ENCODE data around the gene AGFG2. TPM values are rescaled to one million over a fixed set of nuclear protein-coding genes. Genes with fewer than 3 reads are reported as not detected.
A peak's percentile ranks its signal among the peaks of the same experiment; 100 is the strongest.

Gene AGFG2
- total and polyA plus RNA-seq, 2 of the 13 experiments (the other 11 are each of a cell fraction or from before 2014, with no cell fraction given): 125 to 132 TPM

- peak; percentile 52 for TF ChIP-seq POLR2AphosphoS5 (IDR thresholded peaks at IDR 0.05; ENCODE audit: low read depth, low read length)
- no peak for TF ChIP-seq PCBP1 (IDR thresholded peaks at IDR 0.05; ENCODE audit: borderline replicate concordance, low read depth, low read length)
- no peak for TF ChIP-seq KLF11 (CRISPR knock-in tag; IDR thresholded peaks at IDR 0.05)
- TF ChIP-seq ZNF180 (CRISPR knock-in tag; IDR thresholded peaks at IDR 0.05; ENCODE audit: borderline replicate concordance, low read depth): no peak
- no peak for TF ChIP-seq ZNF567 (CRISPR knock-in tag; IDR thresholded peaks at IDR 0.05; ENCODE audit: borderline replicate concordance)
- TF ChIP-seq, protein P1, sequence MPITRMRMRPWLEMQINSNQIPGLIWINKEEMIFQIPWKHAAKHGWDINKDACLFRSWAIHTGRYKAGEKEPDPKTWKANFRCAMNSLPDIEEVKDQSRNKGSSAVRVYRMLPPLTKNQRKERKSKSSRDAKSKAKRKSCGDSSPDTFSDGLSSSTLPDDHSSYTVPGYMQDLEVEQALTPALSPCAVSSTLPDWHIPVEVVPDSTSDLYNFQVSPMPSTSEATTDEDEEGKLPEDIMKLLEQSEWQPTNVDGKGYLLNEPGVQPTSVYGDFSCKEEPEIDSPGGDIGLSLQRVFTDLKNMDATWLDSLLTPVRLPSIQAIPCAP (CRISPR knock-in tag; IDR thresholded peaks at IDR 0.05; ENCODE audit: low read depth): no peak
- TF ChIP-seq GZF1 (CRISPR knock-in tag; IDR thresholded peaks at IDR 0.05): no peak
- no peak for TF ChIP-seq ZNF775 (CRISPR knock-in tag; IDR thresholded peaks at IDR 0.05; ENCODE audit: borderline replicate concordance)
- TF ChIP-seq NR1H2 (CRISPR knock-in tag; IDR thresholded peaks at IDR 0.05; ENCODE audit: borderline replicate concordance, low read depth): no peak
- no peak for TF ChIP-seq REXO4 (CRISPR knock-in tag; IDR thresholded peaks at IDR 0.05; ENCODE audit: borderline replicate concordance)
- TF ChIP-seq MAZ (IDR thresholded peaks at IDR 0.05; ENCODE audit: borderline replicate concordance, low read depth, low read length): no peak
- no peak for TF ChIP-seq MAZ (CRISPR knock-in tag; IDR thresholded peaks at IDR 0.05; ENCODE audit: low read depth)
- no peak for TF ChIP-seq ATF7 (IDR thresholded peaks at IDR 0.05)
- no peak for TF ChIP-seq ATF7 (CRISPR knock-in tag; IDR thresholded peaks at IDR 0.05)
- TF ChIP-seq FOXK2 (IDR thresholded peaks at IDR 0.05): no peak
- TF ChIP-seq, protein P2, sequence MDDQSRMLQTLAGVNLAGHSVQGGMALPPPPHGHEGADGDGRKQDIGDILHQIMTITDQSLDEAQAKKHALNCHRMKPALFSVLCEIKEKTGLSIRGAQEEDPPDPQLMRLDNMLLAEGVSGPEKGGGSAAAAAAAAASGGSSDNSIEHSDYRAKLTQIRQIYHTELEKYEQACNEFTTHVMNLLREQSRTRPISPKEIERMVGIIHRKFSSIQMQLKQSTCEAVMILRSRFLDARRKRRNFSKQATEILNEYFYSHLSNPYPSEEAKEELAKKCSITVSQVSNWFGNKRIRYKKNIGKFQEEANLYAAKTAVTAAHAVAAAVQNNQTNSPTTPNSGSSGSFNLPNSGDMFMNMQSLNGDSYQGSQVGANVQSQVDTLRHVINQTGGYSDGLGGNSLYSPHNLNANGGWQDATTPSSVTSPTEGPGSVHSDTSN (CRISPR knock-in tag; IDR thresholded peaks at IDR 0.05; ENCODE audit: borderline replicate concordance): no peak
- no peak for TF ChIP-seq ZNF703 (CRISPR knock-in tag; IDR thresholded peaks at IDR 0.05; ENCODE audit: borderline replicate concordance)
- TF ChIP-seq SP4 (CRISPR knock-in tag; IDR thresholded peaks at IDR 0.05): no peak
- TF ChIP-seq YEATS2 (CRISPR knock-in tag; IDR thresholded peaks at IDR 0.05; ENCODE audit: borderline replicate concordance): no peak
- TF ChIP-seq ARID2 (CRISPR knock-in tag; IDR thresholded peaks at IDR 0.05; ENCODE audit: borderline replicate concordance): peak; percentile 92
- no peak for TF ChIP-seq SMAD9 (CRISPR knock-in tag; IDR thresholded peaks at IDR 0.05)
- no peak for TF ChIP-seq ZNF205 (CRISPR knock-in tag; IDR thresholded peaks at IDR 0.05)
- TF ChIP-seq CREB1 (IDR thresholded peaks at IDR 0.05): no peak
- no peak for TF ChIP-seq CREB1 (CRISPR knock-in tag; IDR thresholded peaks at IDR 0.05)
- no peak for TF ChIP-seq ZNF138 (CRISPR knock-in tag; IDR thresholded peaks at IDR 0.05; ENCODE audit: low read depth)
- TF ChIP-seq PHF5A (CRISPR knock-in tag; IDR thresholded peaks at IDR 0.05; ENCODE audit: low read depth, unreplicated experiment): no peak
- no peak for TF ChIP-seq ZSCAN5A (CRISPR knock-in tag; IDR thresholded peaks at IDR 0.05; ENCODE audit: borderline replicate concordance)
- no peak for TF ChIP-seq KAT8 (CRISPR knock-in tag; IDR thresholded peaks at IDR 0.05)
- no peak for TF ChIP-seq NFATC3 (CRISPR knock-in tag; IDR thresholded peaks at IDR 0.05)
- no peak for TF ChIP-seq ETS1 (CRISPR knock-in tag; IDR thresholded peaks at IDR 0.05)
Observed at GRCh38 chr7:100567751-100568175, 28.8 kb downstream of the AGFG2 start (continued).
